Dedifferentiated amniotic fluid mesenchymal stem cell (primary cell): ENCODE results near the gene UBE2D3.
"Not testable (repeated sequence)": the region's sequence is repeated elsewhere in the genome, so short reads cannot be mapped to it uniquely, and the experiment has no call there.

ENCODE experiments used
- DNase-seq: peaks from one replicate; pipeline ENCODE4 v3.0.0-alpha.2; 2016; ENCODE audit errors: extremely low spot score

Gene UBE2D3

GRCh38 chr4:102826890-102827673 is at the start of gene UBE2D3:
TSS of gene UBE2D3 (minus strand) at chr4:102827551. CDS start at chr4:102826508, 1,043 bp downstream.
- peak; percentile 95 for DNase-seq

GRCh38 chr4:102871772-102872171 is 44.4 kb upstream of the UBE2D3 start:
- no peak for DNase-seq

GRCh38 chr4:102869569-102870197 is 42.3 kb upstream of the UBE2D3 start:
- DNase-seq = no peak

- peak; percentile 91 for DNase-seq
Observed at GRCh38 chr4:102868781-102869568, 41.6 kb upstream of the UBE2D3 start, which contains the start of gene CISD2. TSS of gene CISD2 (plus strand) at chr4:102868992. CDS start at chr4:102869085, 93 bp downstream.

GRCh38 chr4:102868153-102868780 is 40.9 kb upstream of the UBE2D3 start:
- no peak for DNase-seq

- DNase-seq = no peak
Observed at GRCh38 chr4:102867278-102868152, 40.2 kb upstream of the UBE2D3 start.

GRCh38 chr4:102865327-102865726 is 38.0 kb upstream of the UBE2D3 start:
- not testable (repeated sequence) for DNase-seq

- DNase-seq = no peak
Observed at GRCh38 chr4:102862747-102863146, 35.4 kb upstream of the UBE2D3 start.

- no peak for DNase-seq
Observed at GRCh38 chr4:102862016-102862415, 34.7 kb upstream of the UBE2D3 start.

- no peak for DNase-seq
Observed at GRCh38 chr4:102860611-102861324, 33.4 kb upstream of the UBE2D3 start.

GRCh38 chr4:102858828-102859464 is 31.6 kb upstream of the UBE2D3 start:
- no peak for DNase-seq

GRCh38 chr4:102850370-102850769 is 23.0 kb upstream of the UBE2D3 start:
- DNase-seq = no peak

- no peak for DNase-seq
Observed at GRCh38 chr4:102849579-102850104, 22.3 kb upstream of the UBE2D3 start.

GRCh38 chr4:102847687-102848086 is 20.3 kb upstream of the UBE2D3 start:
- DNase-seq = no peak

- DNase-seq = no peak
Observed at GRCh38 chr4:102843938-102844337, 16.6 kb upstream of the UBE2D3 start.

GRCh38 chr4:102843273-102843672 is 15.9 kb upstream of the UBE2D3 start:
- DNase-seq = no peak

GRCh38 chr4:102842367-102842766 is 15.0 kb upstream of the UBE2D3 start:
- DNase-seq = no peak

GRCh38 chr4:102836596-102836995 is 9.2 kb upstream of the UBE2D3 start:
- DNase-seq = no peak

GRCh38 chr4:102832667-102833066 is 5.3 kb upstream of the UBE2D3 start:
- no peak for DNase-seq
